HEK293 (cell line): ENCODE data around the gene AKR7A3.
"Not testable (repeated sequence)": the region's sequence is repeated elsewhere in the genome, so short reads cannot be mapped to it uniquely, and the experiment has no call there.

Experiments used
- PRDM1 ChIP-seq: fragments of 450-650 bp; formaldehyde crosslinking; IDR thresholded peaks from 2 replicates; pipeline ENCODE4; 2016; ENCODE audit warnings: missing biosample characterization, missing genetic modification characterization
- ZFP3 ChIP-seq: fragments of 450-650 bp; formaldehyde crosslinking; IDR thresholded peaks from 2 replicates; pipeline ENCODE4 v1.5.1; 2016; ENCODE audit warnings: low read depth, missing biosample characterization, missing genetic modification characterization
- ZNF133 ChIP-seq: fragments of 450-650 bp; formaldehyde crosslinking; IDR thresholded peaks from 2 replicates; pipeline ENCODE4 v1.5.1; 2016; ENCODE audit warnings: missing biosample characterization, missing genetic modification characterization
- ZNF248 ChIP-seq: fragments of 450-650 bp; formaldehyde crosslinking; IDR thresholded peaks from 2 replicates; pipeline ENCODE4 v1.5.1; 2017; ENCODE audit warnings: missing biosample characterization, missing genetic modification characterization
- ZNF350 ChIP-seq: fragments of 450-650 bp; formaldehyde crosslinking; IDR thresholded peaks from 2 replicates; pipeline ENCODE4 v1.5.0; 2017; ENCODE audit warnings: missing biosample characterization, mild to moderate bottlenecking, missing genetic modification characterization
- ZNF391 ChIP-seq: fragments of 450-650 bp; formaldehyde crosslinking; IDR thresholded peaks from 2 replicates; pipeline ENCODE4 v1.5.1; 2016; ENCODE audit warnings: low read depth, missing biosample characterization, missing genetic modification characterization, borderline replicate concordance
- ZNF561 ChIP-seq: fragments of 450-650 bp; IDR thresholded peaks from 2 replicates; pipeline ENCODE4 v1.5.1; 2018; ENCODE audit warnings: missing biosample characterization, missing genetic modification characterization, borderline replicate concordance
- TF ChIP-seq, protein P1 (sequence below): fragments of 450-650 bp; formaldehyde crosslinking; IDR thresholded peaks from 2 replicates; pipeline ENCODE4 v1.5.1; 2016; ENCODE audit warnings: missing biosample characterization, missing genetic modification characterization
- TF ChIP-seq, protein P2 (sequence below): sonication (generic); formaldehyde crosslinking; IDR thresholded peaks from 2 replicates; pipeline ENCODE4 v1.8.1; 2022; ENCODE audit warnings: mild to moderate bottlenecking, moderate library complexity, missing genetic modification reagents

DNA sequence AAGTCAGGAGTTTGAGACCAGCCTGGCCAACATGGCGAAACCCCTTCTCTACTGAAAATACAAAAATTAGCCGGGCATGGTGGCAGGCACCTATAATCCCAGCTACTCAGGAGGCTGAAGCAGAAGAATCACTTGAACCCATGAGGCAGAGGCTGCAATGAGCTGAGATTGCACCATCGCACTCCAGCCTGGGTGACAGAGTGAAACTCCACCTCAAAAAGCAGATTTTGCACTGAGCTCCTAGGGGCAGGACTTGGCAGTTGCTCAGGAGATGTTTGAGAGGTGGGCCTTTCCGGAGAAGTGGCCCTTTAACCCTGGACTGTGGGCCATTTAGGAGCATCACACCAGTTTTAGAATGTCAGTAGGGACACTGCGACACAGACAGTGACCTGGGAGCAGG is 32.3 kb downstream of the AKR7A3 start:
- TF ChIP-seq, protein P1, sequence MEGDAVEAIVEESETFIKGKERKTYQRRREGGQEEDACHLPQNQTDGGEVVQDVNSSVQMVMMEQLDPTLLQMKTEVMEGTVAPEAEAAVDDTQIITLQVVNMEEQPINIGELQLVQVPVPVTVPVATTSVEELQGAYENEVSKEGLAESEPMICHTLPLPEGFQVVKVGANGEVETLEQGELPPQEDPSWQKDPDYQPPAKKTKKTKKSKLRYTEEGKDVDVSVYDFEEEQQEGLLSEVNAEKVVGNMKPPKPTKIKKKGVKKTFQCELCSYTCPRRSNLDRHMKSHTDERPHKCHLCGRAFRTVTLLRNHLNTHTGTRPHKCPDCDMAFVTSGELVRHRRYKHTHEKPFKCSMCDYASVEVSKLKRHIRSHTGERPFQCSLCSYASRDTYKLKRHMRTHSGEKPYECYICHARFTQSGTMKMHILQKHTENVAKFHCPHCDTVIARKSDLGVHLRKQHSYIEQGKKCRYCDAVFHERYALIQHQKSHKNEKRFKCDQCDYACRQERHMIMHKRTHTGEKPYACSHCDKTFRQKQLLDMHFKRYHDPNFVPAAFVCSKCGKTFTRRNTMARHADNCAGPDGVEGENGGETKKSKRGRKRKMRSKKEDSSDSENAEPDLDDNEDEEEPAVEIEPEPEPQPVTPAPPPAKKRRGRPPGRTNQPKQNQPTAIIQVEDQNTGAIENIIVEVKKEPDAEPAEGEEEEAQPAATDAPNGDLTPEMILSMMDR (tag by site-specific recombination) = not testable (repeated sequence)
- TF ChIP-seq PRDM1; ZNF561 (tag by site-specific recombination); ZNF350; ZNF133 (tag by site-specific recombination); ZNF391 (tag by site-specific recombination); ZFP3 (tag by site-specific recombination); ZNF248: not testable (repeated sequence)
- TF ChIP-seq, protein P2, sequence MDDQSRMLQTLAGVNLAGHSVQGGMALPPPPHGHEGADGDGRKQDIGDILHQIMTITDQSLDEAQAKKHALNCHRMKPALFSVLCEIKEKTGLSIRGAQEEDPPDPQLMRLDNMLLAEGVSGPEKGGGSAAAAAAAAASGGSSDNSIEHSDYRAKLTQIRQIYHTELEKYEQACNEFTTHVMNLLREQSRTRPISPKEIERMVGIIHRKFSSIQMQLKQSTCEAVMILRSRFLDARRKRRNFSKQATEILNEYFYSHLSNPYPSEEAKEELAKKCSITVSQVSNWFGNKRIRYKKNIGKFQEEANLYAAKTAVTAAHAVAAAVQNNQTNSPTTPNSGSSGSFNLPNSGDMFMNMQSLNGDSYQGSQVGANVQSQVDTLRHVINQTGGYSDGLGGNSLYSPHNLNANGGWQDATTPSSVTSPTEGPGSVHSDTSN (CRISPR knock-in tag) = not testable (repeated sequence)
